Germinal center (tissue), 1 donor: Measurements from ENCODE around the gene MRPL49.
"Not testable (repeated sequence)": the region's sequence is repeated elsewhere in the genome, so short reads cannot be mapped to it uniquely, and the experiment has no call there.

ENCODE experiments used
- DNase-seq: peaks from one replicate; pipeline ENCODE4 v3.0.0; 2012; ENCODE audit warnings: mixed read lengths, low spot score

MRPL49 gene

GRCh38 chr11:65165410-65166317, 43.5 kb downstream of the MRPL49 start:
- DNase-seq: no peak

DNA sequence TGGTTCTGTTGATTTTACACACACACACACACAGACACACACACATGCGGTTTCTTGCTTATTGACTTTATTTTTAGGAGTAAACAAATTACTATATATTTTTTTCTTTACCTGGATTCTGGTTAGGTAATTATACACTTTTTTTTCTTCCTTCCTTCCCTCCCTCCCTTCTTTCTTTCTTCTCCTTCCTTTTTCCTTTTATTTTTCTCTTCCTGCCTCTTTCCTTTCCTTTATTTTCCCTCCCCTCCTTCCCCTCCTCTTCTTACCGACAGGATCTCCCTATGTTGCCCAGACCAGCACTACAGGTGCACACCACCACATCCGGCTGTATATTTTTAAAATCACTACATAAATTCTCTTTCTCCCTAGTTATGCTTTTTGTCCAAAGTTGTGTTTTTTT, 44.8 kb downstream of the MRPL49 start:
- no peak for DNase-seq

DNA sequence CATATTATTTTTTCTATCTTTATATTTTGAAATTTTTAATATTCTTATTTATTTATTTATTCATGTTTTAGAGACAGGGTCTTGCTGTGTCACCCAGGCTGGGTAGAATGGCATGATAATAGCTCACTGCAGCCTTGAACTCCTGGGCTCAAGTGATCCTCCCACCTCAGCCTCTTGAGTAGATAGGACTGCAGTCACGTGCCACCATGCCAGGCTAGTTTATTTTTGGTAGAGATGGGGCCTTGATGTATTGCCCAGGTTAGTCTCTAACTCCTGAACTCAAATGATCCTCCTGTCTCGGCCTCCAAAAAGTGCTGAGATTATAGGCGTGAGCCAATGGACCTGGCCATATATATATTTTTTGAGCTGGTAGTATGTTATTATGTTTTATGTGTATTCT, 45.5 kb downstream of the MRPL49 start:
- DNase-seq: no peak

DNA sequence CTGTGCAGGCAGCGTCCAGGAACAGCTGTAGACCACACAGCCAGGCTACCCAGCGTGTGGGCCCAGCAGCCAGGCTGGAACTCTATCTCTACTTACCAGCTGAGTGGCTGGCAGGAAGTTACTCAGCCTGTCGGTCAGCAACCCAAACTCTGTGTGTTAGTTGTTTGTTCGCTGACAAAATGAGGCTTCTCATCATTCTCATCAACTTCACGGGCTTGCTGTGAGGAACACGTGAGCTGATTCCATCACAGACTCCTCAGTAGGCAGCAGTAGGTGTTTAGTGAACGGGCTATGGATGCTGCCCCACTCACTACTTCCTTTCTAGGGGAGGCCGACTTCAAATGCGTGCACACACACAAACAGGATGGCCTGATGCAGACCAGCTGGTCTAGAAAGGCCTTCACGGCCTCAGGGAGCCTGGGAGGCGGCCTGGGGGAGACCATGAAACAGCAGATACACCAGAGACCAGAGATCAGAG, 47.1 kb downstream of the MRPL49 start:
- no peak for DNase-seq

DNA sequence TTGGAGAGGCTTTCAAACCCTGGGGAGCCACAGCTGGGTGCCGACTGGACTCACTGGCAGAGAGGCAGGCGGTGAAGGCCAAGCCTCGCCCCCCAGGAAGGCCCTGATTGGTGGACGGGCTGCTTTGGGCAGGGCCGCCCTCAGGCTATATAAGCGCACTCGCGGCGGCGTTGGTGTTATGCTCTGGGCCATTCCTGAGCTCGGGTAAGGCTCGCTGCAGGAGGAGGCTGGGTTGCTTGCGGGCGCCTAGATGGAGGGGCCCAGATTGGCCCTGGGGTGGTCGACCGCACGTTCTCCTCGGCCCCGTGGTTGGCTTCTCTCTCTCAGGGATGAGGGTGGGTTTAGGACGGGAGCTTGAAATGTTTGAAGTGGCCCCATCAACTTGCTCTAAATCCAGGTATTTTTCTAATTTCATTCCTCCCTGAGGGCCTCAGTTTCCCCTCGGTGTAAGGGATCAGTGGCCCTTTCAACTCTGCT, 48.0 kb downstream of the MRPL49 start, which contains the start of gene SPDYC:
SPDYC (plus strand) TSS at position 176 of the 477 bp plus-strand sequence. CDS start 1,125 bp downstream, outside the sequence.
- DNase-seq: no peak

DNA sequence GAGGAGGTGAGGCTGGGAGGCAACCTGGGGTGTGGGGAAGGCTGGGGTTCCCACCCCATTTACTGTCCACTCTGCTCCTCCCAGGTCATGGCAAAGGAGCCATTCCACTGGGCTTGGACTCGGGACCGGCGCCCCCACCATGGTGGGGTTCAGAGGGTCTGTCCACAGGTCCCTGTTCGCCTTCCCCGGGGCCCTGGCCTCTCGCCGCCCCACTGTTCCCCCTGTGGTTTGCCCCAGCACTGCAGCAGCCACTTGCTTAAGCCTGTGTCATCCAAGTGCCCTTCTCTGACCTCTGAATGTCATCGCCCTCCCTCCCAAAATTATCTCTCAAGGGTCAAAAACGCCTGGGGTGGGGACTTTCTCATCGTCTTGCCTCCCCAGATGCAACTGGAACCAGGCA, 50.5 kb downstream of the MRPL49 start:
- DNase-seq: no peak

DNA sequence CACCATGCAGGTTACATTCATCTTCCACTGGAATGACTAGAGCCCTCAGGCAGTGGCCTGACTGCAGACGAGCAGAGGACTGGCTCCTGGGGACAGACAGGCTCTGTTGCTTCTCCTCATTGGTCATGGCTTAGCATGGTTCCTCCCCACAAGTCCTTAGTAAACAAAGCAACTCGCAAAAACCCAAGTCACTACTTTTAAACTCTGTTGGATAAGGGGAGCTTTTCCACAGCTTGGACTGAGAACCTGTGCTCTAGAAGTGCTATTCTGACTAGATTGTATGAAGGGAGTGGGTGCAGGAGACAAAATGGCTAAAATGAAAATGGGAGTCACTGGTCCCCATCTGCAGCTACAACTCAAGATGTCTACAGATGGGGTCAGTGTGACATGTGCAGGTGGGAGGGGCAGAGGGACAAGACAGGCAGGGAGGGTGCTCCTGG, 52.5 kb downstream of the MRPL49 start:
- not testable (repeated sequence) for DNase-seq
